ENCODE measurements around the gene TSACC. TPM values are rescaled to one million over a fixed set of nuclear protein-coding genes. Genes with fewer than 3 reads are reported as not detected.
A peak's percentile ranks its signal among the peaks of the same experiment; 100 is the strongest.

Gene TSACC
- total and polyA plus RNA-seq, 9 of the 15 experiments (the other 6 are each of a cell fraction or from before 2014, with no cell fraction given), result 0.45 to 7.4 (median 2.6) TPM

DNA sequence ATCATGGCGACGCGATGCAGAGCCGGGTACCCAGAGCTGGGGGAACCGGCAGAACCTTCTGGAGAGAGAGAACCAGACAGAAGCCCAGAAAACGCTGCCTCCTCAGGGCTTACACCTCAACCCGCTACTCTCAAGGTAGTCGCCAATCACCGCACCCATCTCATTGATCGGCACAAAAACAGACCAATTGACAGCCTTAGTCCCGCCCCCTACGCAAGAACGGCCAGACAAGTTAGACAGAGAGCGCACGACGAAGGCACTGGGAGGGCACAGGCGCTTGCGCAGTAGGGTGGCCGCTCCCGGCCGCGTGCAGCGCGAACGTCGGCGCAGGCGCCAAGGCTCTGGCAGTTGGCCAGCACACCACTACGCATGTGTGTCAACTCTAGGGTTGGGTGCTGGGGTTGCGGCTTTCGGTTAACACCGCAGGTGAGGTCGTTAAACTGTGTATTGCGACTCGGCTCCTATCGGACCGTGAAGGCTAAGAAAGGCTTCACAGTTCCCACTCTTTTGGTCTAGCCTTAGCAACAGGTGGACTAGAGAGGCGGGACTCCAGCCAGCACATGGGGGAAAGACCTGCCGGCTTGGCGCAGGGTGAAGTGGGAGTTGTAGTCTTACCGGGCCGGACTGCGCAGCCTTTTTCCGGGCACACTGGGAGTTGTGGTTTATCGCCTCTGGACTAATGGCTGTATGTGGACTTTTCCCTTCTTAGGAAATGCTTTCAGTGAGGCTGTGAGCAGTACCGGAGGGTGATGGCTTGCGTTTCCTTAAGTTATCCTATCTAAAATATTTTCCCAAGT is at the start of gene TSACC, which contains the start of gene CCT3 (continued):
- TF ChIP-seq, protein P1, sequence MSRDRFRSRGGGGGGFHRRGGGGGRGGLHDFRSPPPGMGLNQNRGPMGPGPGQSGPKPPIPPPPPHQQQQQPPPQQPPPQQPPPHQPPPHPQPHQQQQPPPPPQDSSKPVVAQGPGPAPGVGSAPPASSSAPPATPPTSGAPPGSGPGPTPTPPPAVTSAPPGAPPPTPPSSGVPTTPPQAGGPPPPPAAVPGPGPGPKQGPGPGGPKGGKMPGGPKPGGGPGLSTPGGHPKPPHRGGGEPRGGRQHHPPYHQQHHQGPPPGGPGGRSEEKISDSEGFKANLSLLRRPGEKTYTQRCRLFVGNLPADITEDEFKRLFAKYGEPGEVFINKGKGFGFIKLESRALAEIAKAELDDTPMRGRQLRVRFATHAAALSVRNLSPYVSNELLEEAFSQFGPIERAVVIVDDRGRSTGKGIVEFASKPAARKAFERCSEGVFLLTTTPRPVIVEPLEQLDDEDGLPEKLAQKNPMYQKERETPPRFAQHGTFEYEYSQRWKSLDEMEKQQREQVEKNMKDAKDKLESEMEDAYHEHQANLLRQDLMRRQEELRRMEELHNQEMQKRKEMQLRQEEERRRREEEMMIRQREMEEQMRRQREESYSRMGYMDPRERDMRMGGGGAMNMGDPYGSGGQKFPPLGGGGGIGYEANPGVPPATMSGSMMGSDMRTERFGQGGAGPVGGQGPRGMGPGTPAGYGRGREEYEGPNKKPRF (IDR thresholded peaks at IDR 0.05; ENCODE audit: low read depth, low read length), result no peak
- TF ChIP-seq MED1 (CRISPR knock-in tag; IDR thresholded peaks at IDR 0.05; ENCODE audit: borderline replicate concordance) (no peak), PCBP1 (IDR thresholded peaks at IDR 0.05; ENCODE audit: low read depth, low read length, poor library complexity, severe bottlenecking) (no peak), HDAC1 (IDR thresholded peaks at IDR 0.05) (peak in 1 of 2 experiments; percentile 88; a peak in 2 of 4 replicates), RCOR1 (IDR thresholded peaks at IDR 0.05; ENCODE audit: borderline replicate concordance in 1 of 2, low read depth in 2 of 2, low read length in 2 of 2) (no peak), ZNF75A (CRISPR knock-in tag; IDR thresholded peaks at IDR 0.05) (no peak), FOXJ3 (CRISPR knock-in tag; IDR thresholded peaks at IDR 0.05) (no peak), HDGF (IDR thresholded peaks at IDR 0.05) (no peak), MCM2 (IDR thresholded peaks at IDR 0.05; ENCODE audit: low read depth) (no peak), DIDO1 (tag; IDR thresholded peaks at IDR 0.05; ENCODE audit: low read depth) (peak; percentile 74; the same call in 1 of the 2 replicates), HMG20B (CRISPR knock-in tag; IDR thresholded peaks at IDR 0.05) (no peak)
- TF ChIP-seq, protein P2, sequence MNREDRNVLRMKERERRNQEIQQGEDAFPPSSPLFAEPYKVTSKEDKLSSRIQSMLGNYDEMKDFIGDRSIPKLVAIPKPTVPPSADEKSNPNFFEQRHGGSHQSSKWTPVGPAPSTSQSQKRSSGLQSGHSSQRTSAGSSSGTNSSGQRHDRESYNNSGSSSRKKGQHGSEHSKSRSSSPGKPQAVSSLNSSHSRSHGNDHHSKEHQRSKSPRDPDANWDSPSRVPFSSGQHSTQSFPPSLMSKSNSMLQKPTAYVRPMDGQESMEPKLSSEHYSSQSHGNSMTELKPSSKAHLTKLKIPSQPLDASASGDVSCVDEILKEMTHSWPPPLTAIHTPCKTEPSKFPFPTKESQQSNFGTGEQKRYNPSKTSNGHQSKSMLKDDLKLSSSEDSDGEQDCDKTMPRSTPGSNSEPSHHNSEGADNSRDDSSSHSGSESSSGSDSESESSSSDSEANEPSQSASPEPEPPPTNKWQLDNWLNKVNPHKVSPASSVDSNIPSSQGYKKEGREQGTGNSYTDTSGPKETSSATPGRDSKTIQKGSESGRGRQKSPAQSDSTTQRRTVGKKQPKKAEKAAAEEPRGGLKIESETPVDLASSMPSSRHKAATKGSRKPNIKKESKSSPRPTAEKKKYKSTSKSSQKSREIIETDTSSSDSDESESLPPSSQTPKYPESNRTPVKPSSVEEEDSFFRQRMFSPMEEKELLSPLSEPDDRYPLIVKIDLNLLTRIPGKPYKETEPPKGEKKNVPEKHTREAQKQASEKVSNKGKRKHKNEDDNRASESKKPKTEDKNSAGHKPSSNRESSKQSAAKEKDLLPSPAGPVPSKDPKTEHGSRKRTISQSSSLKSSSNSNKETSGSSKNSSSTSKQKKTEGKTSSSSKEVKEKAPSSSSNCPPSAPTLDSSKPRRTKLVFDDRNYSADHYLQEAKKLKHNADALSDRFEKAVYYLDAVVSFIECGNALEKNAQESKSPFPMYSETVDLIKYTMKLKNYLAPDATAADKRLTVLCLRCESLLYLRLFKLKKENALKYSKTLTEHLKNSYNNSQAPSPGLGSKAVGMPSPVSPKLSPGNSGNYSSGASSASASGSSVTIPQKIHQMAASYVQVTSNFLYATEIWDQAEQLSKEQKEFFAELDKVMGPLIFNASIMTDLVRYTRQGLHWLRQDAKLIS (CRISPR knock-in tag; IDR thresholded peaks at IDR 0.05), result no peak
- TF ChIP-seq, protein P3, sequence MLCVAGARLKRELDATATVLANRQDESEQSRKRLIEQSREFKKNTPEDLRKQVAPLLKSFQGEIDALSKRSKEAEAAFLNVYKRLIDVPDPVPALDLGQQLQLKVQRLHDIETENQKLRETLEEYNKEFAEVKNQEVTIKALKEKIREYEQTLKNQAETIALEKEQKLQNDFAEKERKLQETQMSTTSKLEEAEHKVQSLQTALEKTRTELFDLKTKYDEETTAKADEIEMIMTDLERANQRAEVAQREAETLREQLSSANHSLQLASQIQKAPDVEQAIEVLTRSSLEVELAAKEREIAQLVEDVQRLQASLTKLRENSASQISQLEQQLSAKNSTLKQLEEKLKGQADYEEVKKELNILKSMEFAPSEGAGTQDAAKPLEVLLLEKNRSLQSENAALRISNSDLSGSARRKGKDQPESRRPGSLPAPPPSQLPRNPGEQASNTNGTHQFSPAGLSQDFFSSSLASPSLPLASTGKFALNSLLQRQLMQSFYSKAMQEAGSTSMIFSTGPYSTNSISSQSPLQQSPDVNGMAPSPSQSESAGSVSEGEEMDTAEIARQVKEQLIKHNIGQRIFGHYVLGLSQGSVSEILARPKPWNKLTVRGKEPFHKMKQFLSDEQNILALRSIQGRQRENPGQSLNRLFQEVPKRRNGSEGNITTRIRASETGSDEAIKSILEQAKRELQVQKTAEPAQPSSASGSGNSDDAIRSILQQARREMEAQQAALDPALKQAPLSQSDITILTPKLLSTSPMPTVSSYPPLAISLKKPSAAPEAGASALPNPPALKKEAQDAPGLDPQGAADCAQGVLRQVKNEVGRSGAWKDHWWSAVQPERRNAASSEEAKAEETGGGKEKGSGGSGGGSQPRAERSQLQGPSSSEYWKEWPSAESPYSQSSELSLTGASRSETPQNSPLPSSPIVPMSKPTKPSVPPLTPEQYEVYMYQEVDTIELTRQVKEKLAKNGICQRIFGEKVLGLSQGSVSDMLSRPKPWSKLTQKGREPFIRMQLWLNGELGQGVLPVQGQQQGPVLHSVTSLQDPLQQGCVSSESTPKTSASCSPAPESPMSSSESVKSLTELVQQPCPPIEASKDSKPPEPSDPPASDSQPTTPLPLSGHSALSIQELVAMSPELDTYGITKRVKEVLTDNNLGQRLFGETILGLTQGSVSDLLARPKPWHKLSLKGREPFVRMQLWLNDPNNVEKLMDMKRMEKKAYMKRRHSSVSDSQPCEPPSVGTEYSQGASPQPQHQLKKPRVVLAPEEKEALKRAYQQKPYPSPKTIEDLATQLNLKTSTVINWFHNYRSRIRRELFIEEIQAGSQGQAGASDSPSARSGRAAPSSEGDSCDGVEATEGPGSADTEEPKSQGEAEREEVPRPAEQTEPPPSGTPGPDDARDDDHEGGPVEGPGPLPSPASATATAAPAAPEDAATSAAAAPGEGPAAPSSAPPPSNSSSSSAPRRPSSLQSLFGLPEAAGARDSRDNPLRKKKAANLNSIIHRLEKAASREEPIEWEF (CRISPR knock-in tag; IDR thresholded peaks at IDR 0.05), result no peak
- TF ChIP-seq, protein P4, sequence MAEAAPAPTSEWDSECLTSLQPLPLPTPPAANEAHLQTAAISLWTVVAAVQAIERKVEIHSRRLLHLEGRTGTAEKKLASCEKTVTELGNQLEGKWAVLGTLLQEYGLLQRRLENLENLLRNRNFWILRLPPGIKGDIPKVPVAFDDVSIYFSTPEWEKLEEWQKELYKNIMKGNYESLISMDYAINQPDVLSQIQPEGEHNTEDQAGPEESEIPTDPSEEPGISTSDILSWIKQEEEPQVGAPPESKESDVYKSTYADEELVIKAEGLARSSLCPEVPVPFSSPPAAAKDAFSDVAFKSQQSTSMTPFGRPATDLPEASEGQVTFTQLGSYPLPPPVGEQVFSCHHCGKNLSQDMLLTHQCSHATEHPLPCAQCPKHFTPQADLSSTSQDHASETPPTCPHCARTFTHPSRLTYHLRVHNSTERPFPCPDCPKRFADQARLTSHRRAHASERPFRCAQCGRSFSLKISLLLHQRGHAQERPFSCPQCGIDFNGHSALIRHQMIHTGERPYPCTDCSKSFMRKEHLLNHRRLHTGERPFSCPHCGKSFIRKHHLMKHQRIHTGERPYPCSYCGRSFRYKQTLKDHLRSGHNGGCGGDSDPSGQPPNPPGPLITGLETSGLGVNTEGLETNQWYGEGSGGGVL (CRISPR knock-in tag; IDR thresholded peaks at IDR 0.05), result no peak

Data from K562 (cell line).